IMR-90 (cell line): ENCODE data around the gene GOLGA3. TPM values are rescaled to one million over a fixed set of nuclear protein-coding genes. Genes with fewer than 3 reads are reported as not detected.

Source experiments
- ATAC-seq: fragments of 200-7000 bp; cut with Tn5 transposase; 2 replicates; pipeline ENCODE4 v1.9.1; 2020; ENCODE audit warnings: low read depth, mild to moderate bottlenecking, moderate library complexity
- BruUV-seq: library from RNA; stranded (reverse); fragments of 400-500 nt; replicated peaks from 2 replicates; lab custom pipeline; 2021; lab: Mats Ljungman, UMichigan
- CTCF ChIA-PET: fragments of 300-600 bp; formaldehyde crosslinking; extraction: SDS; loops from one replicate; lab custom pipeline; 2021; ENCODE audit warnings: antibody characterized with exemption; lab: Yijun Ruan, JAX
- POLR2A ChIA-PET: fragments of 300-600 bp; sonication (Branson Sonifier 250); formaldehyde crosslinking; loops from one replicate; lab custom pipeline; 2022; ENCODE audit warnings: antibody characterized with exemption; ENCODE audit not compliant: unreplicated experiment; lab: Charles Lee
- DNase-seq: peaks from one replicate; pipeline ENCODE4 v3.0.0; 2013
- H2AFZ ChIP-seq: replicated peaks from 2 replicates; pipeline ENCODE3; 2013; ENCODE audit warnings: low read length, mild to moderate bottlenecking; ENCODE audit not compliant: poor library complexity
- H2AK5ac ChIP-seq: 2 replicates; pipeline ENCODE4 v1.6.1; 2013; ENCODE audit warnings: low read depth, low read length, inconsistent platforms
- H2AK9ac ChIP-seq: replicated peaks from 2 replicates; pipeline ENCODE3; 2013; ENCODE audit warnings: mild to moderate bottlenecking, low read depth, low read length, moderate library complexity; ENCODE audit not compliant: poor library complexity
- H2BK120ac ChIP-seq: 2 replicates; pipeline ENCODE4 v1.6.1; 2013; ENCODE audit warnings: low read depth, low read length, inconsistent platforms
- H2BK15ac ChIP-seq: 3 replicates; pipeline ENCODE4 v1.6.1; 2013; ENCODE audit warnings: low read depth, low read length, inconsistent platforms
- H2BK20ac ChIP-seq: 2 replicates; pipeline ENCODE4 v1.6.1; 2013; ENCODE audit warnings: low read depth, mild to moderate bottlenecking, inconsistent platforms, low read length, moderate library complexity
- H2BK5ac ChIP-seq: 2 replicates; pipeline ENCODE4 v1.6.1; 2013; ENCODE audit warnings: mild to moderate bottlenecking, low read depth, low read length, inconsistent platforms; ENCODE audit not compliant: poor library complexity, severe bottlenecking
- H3K14ac ChIP-seq: replicated peaks from 2 replicates; pipeline ENCODE4 v1.6.1; 2013; ENCODE audit warnings: low read depth, low read length, inconsistent platforms
- H3K18ac ChIP-seq: 2 replicates; pipeline ENCODE4 v1.6.1; 2013; ENCODE audit warnings: low read depth, low read length, control low read depth
- H3K23ac ChIP-seq: 2 replicates; pipeline ENCODE4 v1.6.1; 2013; ENCODE audit warnings: low read depth, low read length, inconsistent platforms
- H3K27ac ChIP-seq: 2 replicates; pipeline ENCODE4 v1.5.1; 2013; ENCODE audit warnings: mild to moderate bottlenecking, control low read depth, low read length; ENCODE audit not compliant: insufficient read depth
- H3K27me3 ChIP-seq: 2 replicates; pipeline ENCODE4 v1.6.1; 2013; ENCODE audit warnings: low read length; ENCODE audit not compliant: control insufficient read depth, insufficient read depth
- H3K36me3 ChIP-seq: 2 replicates; pipeline ENCODE4 v1.6.1; 2013; ENCODE audit warnings: low read length, mixed read lengths; ENCODE audit not compliant: control insufficient read depth, insufficient read depth
- H3K4ac ChIP-seq: 2 replicates; pipeline ENCODE4 v1.6.1; 2013; ENCODE audit warnings: low read depth, low read length, inconsistent platforms
- H3K4me1 ChIP-seq: 2 replicates; pipeline ENCODE4 v1.6.1; 2013; ENCODE audit warnings: low read length, mixed read lengths; ENCODE audit not compliant: control insufficient read depth, insufficient read depth
- H3K4me2 ChIP-seq: 2 replicates; pipeline ENCODE4 v1.6.1; 2013; ENCODE audit warnings: low read depth, mild to moderate bottlenecking, control low read depth, low read length, moderate library complexity
- H3K4me3 ChIP-seq: 2 replicates; pipeline ENCODE4 v1.5.1; 2013; ENCODE audit warnings: low read depth, mild to moderate bottlenecking, control low read depth, low read length, moderate library complexity; ENCODE audit not compliant: insufficient read depth
- H3K56ac ChIP-seq: 2 replicates; pipeline ENCODE4 v1.6.1; 2013; ENCODE audit warnings: low read length, inconsistent platforms; ENCODE audit not compliant: insufficient read depth; ENCODE audit errors: extremely low read depth
- H3K79me1 ChIP-seq, 2 experiments: 2 replicates each; pipeline ENCODE4 v1.6.1; 2013; ENCODE audit warnings: low read length in 2 of 2, inconsistent platforms in 1 of 2, low read depth in 1 of 2
- H3K9ac ChIP-seq: 2 replicates; pipeline ENCODE4 v1.6.1; 2013; ENCODE audit warnings: low read depth, low read length, control low read depth
- H3K9me1 ChIP-seq: 2 replicates; pipeline ENCODE4 v1.6.1; 2013; ENCODE audit warnings: low read length, inconsistent platforms; ENCODE audit not compliant: insufficient read depth
- H3K9me3 ChIP-seq: 2 replicates; pipeline ENCODE4 v1.6.1; 2013; ENCODE audit warnings: low read length; ENCODE audit not compliant: control insufficient read depth, insufficient read depth
- H4K20me1 ChIP-seq: 2 replicates; pipeline ENCODE4 v1.6.1; 2013; ENCODE audit warnings: low read length, inconsistent platforms; ENCODE audit not compliant: insufficient read depth
- H4K5ac ChIP-seq: 2 replicates; pipeline ENCODE4 v1.6.1; 2013; ENCODE audit warnings: mild to moderate bottlenecking, low read depth, low read length, control low read depth
- H4K8ac ChIP-seq, 2 experiments: 2 replicates each; pipeline ENCODE4 v1.6.1; 2013; ENCODE audit warnings: low read depth in 2 of 2, low read length in 2 of 2, control low read depth in 1 of 2, inconsistent platforms in 1 of 2
- H4K91ac ChIP-seq: 2 replicates; pipeline ENCODE4 v1.6.1; 2013; ENCODE audit warnings: low read depth, low read length, inconsistent platforms; ENCODE audit not compliant: insufficient read depth
- BHLHE40 ChIP-seq: fragments of 150-350 bp; IDR thresholded peaks from 2 replicates; pipeline ENCODE4 v1.6.1; 2016; ENCODE audit warnings: mild to moderate bottlenecking, low read depth, low read length
- CEBPB ChIP-seq: IDR thresholded peaks from 2 replicates; pipeline ENCODE4 v1.6.1; 2012; ENCODE audit warnings: low read depth, low read length, improper control_type of control experiment
- CHD1 ChIP-seq: IDR thresholded peaks from 2 replicates; pipeline ENCODE4 v1.6.1; 2012; ENCODE audit warnings: low read depth, low read length, improper control_type of control experiment
- ELK1 ChIP-seq: fragments of 150-350 bp; IDR thresholded peaks from 2 replicates; pipeline ENCODE4 v1.6.1; 2016; ENCODE audit warnings: low read depth, mild to moderate bottlenecking, low read length, moderate library complexity, borderline replicate concordance
- FOS ChIP-seq: fragments of 150-350 bp; IDR thresholded peaks from 2 replicates; pipeline ENCODE4 v1.6.1; 2016; ENCODE audit warnings: low read depth, low read length
- MAFK ChIP-seq: IDR thresholded peaks from 2 replicates; pipeline ENCODE4 v1.6.1; 2012; ENCODE audit warnings: low read depth, low read length, improper control_type of control experiment
- MAZ ChIP-seq: IDR thresholded peaks from 2 replicates; pipeline ENCODE4 v1.6.1; 2012; ENCODE audit warnings: low read depth, mild to moderate bottlenecking, low read length, improper control_type of control experiment, moderate library complexity, borderline replicate concordance
- MXI1 ChIP-seq: IDR thresholded peaks from 2 replicates; pipeline ENCODE4 v1.6.1; 2012; ENCODE audit warnings: low read depth, mild to moderate bottlenecking, low read length, moderate library complexity, borderline replicate concordance
- NFE2L2 ChIP-seq: fragments of 150-350 bp; IDR thresholded peaks from 2 replicates; pipeline ENCODE4 v1.6.1; 2016; ENCODE audit warnings: low read depth, mild to moderate bottlenecking, low read length
- POLR2A ChIP-seq: IDR thresholded peaks from 2 replicates; pipeline ENCODE4 v1.6.1; 2012; ENCODE audit warnings: mild to moderate bottlenecking, low read depth, low read length
- RAD21 ChIP-seq: IDR thresholded peaks from 2 replicates; pipeline ENCODE4 v1.6.1; 2012; ENCODE audit warnings: low read length, improper control_type of control experiment
- RCOR1 ChIP-seq: IDR thresholded peaks from 2 replicates; pipeline ENCODE4 v1.6.1; 2012; ENCODE audit warnings: mild to moderate bottlenecking, low read length, improper control_type of control experiment; ENCODE audit not compliant: insufficient replicate concordance
- RFX5 ChIP-seq: IDR thresholded peaks from 2 replicates; pipeline ENCODE4 v1.8.0; 2012; ENCODE audit warnings: low read depth, mild to moderate bottlenecking, low read length, moderate library complexity
- SMC3 ChIP-seq: fragments of 150-350 bp; IDR thresholded peaks from 2 replicates; pipeline ENCODE4 v1.6.1; 2016; ENCODE audit warnings: low read depth, mild to moderate bottlenecking, antibody characterized with exemption, low read length, moderate library complexity
- USF2 ChIP-seq: fragments of 150-350 bp; IDR thresholded peaks from 2 replicates; pipeline ENCODE4 v1.6.1; 2017; ENCODE audit warnings: mild to moderate bottlenecking, antibody characterized with exemption, low read length, low read depth
- WGBS, 2 experiments: methylation state at CpG; one replicate each; pipeline versions ENCODE4 v1.1.5 to v1.1.7; 2013; ENCODE audit warnings: missing lambda C conversion rate in 2 of 2; ENCODE audit not compliant: insufficient read length in 1 of 2; ENCODE audit errors: extremely low coverage in 2 of 2; 5-methylcytosine and 5-hydroxymethylcytosine counted together
- dilution Hi-C: fragments of 300-500 bp; cut with HindIII; formaldehyde crosslinking; loops from one replicate; pipeline ENCODE4 v1.14.3; 2018; ENCODE audit warnings: low sequenced_read_pairs; ENCODE audit not compliant: unreplicated experiment
- in situ Hi-C: fragments of 300-500 bp; cut with MboI; formaldehyde crosslinking; loops from 3 replicates; pipeline ENCODE4 v1.14.3; 2019; ENCODE audit warnings: low sequenced_read_pairs, inconsistent platforms, mixed read lengths
- intact Hi-C: fragments of 100-400 bp; cut with micrococcal nuclease; formaldehyde crosslinking; loops from 2 replicates; pipeline ENCODE4 v1.10.0; 2022
- polyA plus RNA-seq, 3 experiments: library from polyadenylated mRNA; depleted of rRNA; stranded (reverse); fragments of >200 nt; gene quantifications; 2 replicates each; pipeline ENCODE4 v1.2.3, GENCODE V29; 2012; ENCODE audit warnings: low replicate concordance in 1 of 3
- total RNA-seq: library from RNA; depleted of rRNA; stranded (reverse); fragments of >200 nt; gene quantifications from 2 replicates; pipeline ENCODE4 v1.2.3, GENCODE V29; 2012
- TF ChIP-seq, protein P1 (sequence below): conservative IDR thresholded peaks from 2 replicates; pipeline ENCODE4 v1.5.1; 2012; ENCODE audit warnings: mild to moderate bottlenecking, low read depth, low read length, improper control_type of control experiment

The GOLGA3 gene
- total and polyA plus RNA-seq, 2 of the 4 experiments (the other 2 are of a cell fraction): 39.6 to 99.8 TPM

GRCh38 chr12:132765361-132765760 is 63.3 kb downstream of the GOLGA3 start:
- Histone ChIP-seq H2BK120ac (no peak overlapping the region), H3K9me1 (peaks cover 4% of the 10 kb centered on the region; the same call in 1 of the 2 replicates), H2AK9ac (no peak overlapping the region), H3K56ac (no peak overlapping the region), H2BK15ac (no peak overlapping the region), H3K4me2 (no peak overlapping the region), H4K91ac (no peak overlapping the region), H3K4me1 (peaks cover 5% of the 10 kb centered on the region), H4K20me1 (peaks cover 20% of the 10 kb centered on the region), H3K4me3 (no peak overlapping the region), H3K79me1 (peaks cover 0 to 37% of the 10 kb centered on the region in 2 experiments; a peak in 3 of 4 replicates), H3K9me3 (no peaks in the 10 kb centered on the region), H2BK5ac (no peak overlapping the region), H3K23ac (no peak overlapping the region), H4K8ac (no peak overlapping the region), H3K18ac (no peak overlapping the region), H2BK20ac (no peak overlapping the region), H3K36me3 (peaks cover 17% of the 10 kb centered on the region), H4K5ac (no peak overlapping the region), H3K9ac (no peak overlapping the region), H3K27me3 (no peaks in the 10 kb centered on the region), H2AFZ (no peak overlapping the region), H3K27ac (no peak overlapping the region), H3K14ac (no peak overlapping the region), H3K4ac (no peak overlapping the region), H2AK5ac (no peak overlapping the region)
- BruUV-seq: no TSS peak
- no peak for TF ChIP-seq POLR2A
- TF ChIP-seq, protein P1, sequence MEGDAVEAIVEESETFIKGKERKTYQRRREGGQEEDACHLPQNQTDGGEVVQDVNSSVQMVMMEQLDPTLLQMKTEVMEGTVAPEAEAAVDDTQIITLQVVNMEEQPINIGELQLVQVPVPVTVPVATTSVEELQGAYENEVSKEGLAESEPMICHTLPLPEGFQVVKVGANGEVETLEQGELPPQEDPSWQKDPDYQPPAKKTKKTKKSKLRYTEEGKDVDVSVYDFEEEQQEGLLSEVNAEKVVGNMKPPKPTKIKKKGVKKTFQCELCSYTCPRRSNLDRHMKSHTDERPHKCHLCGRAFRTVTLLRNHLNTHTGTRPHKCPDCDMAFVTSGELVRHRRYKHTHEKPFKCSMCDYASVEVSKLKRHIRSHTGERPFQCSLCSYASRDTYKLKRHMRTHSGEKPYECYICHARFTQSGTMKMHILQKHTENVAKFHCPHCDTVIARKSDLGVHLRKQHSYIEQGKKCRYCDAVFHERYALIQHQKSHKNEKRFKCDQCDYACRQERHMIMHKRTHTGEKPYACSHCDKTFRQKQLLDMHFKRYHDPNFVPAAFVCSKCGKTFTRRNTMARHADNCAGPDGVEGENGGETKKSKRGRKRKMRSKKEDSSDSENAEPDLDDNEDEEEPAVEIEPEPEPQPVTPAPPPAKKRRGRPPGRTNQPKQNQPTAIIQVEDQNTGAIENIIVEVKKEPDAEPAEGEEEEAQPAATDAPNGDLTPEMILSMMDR: no peak
- TF ChIP-seq MAFK: no peak
- no peak for TF ChIP-seq RCOR1
- TF ChIP-seq RFX5: no peak
- TF ChIP-seq SMC3: no peak
- no peak for TF ChIP-seq USF2
- no peak for TF ChIP-seq ELK1
- TF ChIP-seq NFE2L2: no peak
- TF ChIP-seq CEBPB: no peak
- TF ChIP-seq MXI1: no peak
- TF ChIP-seq RAD21: no peak
- TF ChIP-seq FOS: no peak
- no peak for TF ChIP-seq CHD1
- no peak for TF ChIP-seq MAZ
- no peak for TF ChIP-seq BHLHE40
- ATAC-seq (no peak), DNase-seq (no peak)
- intact Hi-C loops: no loop called here
- POLR2A ChIA-PET: interaction anchor here (0.7 kb wide), 1 partner anchor 9 kb away, joined by 3 read pairs; no protein-coding TSS in a partner anchor
- in situ Hi-C loops: no loop called here
- 92% methylated on average over 9 of the region's 11 CpGs; no CpG with 5 or more reads in 1 of the 2 experiments for WGBS, 2 experiments
- dilution Hi-C loops: no loop called here
- CTCF ChIA-PET: interaction anchor here (0.5 kb wide), 1 partner anchor 32 kb away, joined by 5 read pairs; no protein-coding TSS in a partner anchor
